GM10266 (cell line): Measurements from ENCODE around the gene TSPAN4.

Source experiments
- DNase-seq: peaks from one replicate; pipeline ENCODE4 v3.0.0; 2012; ENCODE audit errors: extremely low spot score
- TF ChIP-seq, protein P1 (sequence below): IDR thresholded peaks from 2 replicates; pipeline ENCODE4 v1.5.1; 2012; ENCODE audit warnings: mild to moderate bottlenecking, low read depth; ENCODE audit not compliant: control insufficient read depth, insufficient read depth; ENCODE audit errors: missing control alignments

The TSPAN4 gene

GRCh38 chr11:834371-835316, 8.0 kb upstream of the TSPAN4 start:
- TF ChIP-seq, protein P1, sequence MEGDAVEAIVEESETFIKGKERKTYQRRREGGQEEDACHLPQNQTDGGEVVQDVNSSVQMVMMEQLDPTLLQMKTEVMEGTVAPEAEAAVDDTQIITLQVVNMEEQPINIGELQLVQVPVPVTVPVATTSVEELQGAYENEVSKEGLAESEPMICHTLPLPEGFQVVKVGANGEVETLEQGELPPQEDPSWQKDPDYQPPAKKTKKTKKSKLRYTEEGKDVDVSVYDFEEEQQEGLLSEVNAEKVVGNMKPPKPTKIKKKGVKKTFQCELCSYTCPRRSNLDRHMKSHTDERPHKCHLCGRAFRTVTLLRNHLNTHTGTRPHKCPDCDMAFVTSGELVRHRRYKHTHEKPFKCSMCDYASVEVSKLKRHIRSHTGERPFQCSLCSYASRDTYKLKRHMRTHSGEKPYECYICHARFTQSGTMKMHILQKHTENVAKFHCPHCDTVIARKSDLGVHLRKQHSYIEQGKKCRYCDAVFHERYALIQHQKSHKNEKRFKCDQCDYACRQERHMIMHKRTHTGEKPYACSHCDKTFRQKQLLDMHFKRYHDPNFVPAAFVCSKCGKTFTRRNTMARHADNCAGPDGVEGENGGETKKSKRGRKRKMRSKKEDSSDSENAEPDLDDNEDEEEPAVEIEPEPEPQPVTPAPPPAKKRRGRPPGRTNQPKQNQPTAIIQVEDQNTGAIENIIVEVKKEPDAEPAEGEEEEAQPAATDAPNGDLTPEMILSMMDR = no peak
- no peak for DNase-seq

DNA sequence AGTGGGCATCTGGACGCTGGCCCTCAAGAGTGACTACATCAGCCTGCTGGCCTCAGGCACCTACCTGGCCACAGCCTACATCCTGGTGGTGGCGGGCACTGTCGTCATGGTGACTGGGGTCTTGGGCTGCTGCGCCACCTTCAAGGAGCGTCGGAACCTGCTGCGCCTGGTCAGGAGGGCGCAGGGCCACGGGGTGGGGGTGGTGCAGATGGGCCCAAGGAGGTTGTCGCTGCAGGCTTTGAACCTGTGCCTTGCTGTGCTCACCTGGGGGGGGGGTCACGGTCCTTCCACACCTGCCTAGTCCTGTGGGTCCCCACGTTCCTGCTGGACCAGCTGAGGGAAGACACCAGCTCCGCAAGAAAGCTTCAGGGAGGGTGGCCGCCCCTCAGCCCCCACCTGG, 6.4 kb upstream of the TSPAN4 start:
- TF ChIP-seq, protein P1 = no peak

GRCh38 chr11:836700-837099, 6.0 kb upstream of the TSPAN4 start:
- no peak for DNase-seq
- TF ChIP-seq, protein P1 = no peak

More for the DNA sequence above, 6.4 kb upstream of the TSPAN4 start:
- no peak for DNase-seq

DNA sequence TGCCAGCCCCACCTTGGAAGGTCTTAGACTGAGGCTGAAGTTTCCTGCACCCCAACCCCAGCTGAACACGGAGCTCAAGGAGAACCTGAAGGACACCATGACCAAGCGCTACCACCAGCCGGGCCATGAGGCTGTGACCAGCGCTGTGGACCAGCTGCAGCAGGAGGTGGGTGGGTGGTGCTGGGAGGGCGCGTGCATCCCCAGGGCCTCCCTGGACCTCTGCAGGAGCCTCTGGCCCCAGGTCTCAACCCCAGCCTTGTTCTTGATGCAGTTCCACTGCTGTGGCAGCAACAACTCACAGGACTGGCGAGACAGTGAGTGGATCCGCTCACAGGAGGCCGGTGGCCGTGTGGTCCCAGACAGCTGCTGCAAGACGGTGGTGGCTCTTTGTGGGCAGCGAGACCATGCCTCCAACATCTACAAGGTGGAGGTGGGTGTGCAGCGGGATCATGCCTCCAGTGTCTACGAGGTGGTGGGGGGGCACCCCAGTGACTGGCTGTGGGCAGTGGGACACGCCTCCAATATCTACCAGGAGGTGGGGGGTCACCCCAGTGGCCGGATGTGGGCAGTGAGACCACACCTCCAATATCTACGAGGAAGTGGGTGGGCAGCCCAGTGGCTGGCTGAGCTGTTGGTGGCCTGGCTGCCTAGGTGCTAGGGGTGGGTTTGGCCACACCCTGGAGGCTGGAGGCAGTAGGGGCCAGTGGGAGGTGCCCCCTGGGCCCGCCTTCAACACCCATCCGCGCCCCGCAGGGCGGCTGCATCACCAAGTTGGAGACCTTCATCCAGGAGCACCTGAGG, 5.3 kb upstream of the TSPAN4 start:
- no peak for DNase-seq
- TF ChIP-seq, protein P1 = no peak

- no peak for DNase-seq
- TF ChIP-seq, protein P1 = no peak
These were observed 4.7 kb upstream of the TSPAN4 start for GRCh38 chr11:837990-838307.

DNA sequence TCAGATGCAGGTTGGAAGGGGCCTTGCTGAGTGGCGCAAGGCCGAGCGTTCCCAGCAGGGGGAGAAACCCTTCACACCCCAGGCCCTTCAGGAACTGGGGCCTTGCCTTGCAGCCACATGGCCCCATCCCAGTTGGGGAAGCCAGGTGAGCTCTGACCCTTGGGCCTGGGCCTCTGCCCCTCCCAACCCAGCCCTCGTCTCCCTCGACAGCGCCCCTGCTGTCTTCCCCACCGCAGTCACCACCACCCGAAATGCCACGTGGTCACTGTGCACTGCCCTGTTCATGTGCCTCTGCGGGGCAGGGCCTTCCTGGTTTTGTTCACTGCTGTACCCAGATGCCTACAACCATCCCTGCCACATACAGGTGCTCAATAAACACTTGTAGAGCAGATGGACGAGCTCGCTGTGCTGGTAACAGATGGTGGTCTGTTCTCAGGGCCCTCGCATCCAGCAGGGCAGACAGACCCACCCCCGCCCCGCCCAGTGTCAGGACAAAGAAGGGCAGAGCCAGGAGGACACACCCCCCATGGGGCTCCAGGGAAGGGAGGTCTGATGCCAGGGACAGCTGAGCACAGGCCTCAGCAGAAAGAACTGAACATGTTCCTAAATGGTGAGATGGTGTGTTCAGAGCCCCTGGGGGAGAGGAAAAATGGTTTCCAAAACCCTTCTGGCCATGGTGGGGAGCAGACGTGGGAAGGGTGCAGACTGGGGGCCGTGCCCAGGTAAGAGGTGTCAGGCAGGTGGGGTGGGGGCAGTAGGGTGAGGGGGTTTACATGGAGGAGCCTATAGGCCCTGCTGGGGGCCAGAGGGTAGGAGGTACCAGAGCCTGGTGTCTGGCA, 4.0 kb upstream of the TSPAN4 start:
- no peak for DNase-seq
- TF ChIP-seq, protein P1 = no peak
